Progenitor cell of endocrine pancreas (in vitro differentiated cells): Measurements from ENCODE around the gene AKAP9. TPM values are rescaled to one million over a fixed set of nuclear protein-coding genes. Genes with fewer than 3 reads are reported as not detected.
A peak's percentile ranks its signal among the peaks of the same experiment; 100 is the strongest.
"Not testable (repeated sequence)": the region's sequence is repeated elsewhere in the genome, so short reads cannot be mapped to it uniquely, and the experiment has no call there.

Source experiments
- DNase-seq: peaks from one replicate; pipeline ENCODE4 v3.0.0; 2021; ENCODE audit warnings: low spot score; ENCODE audit not compliant: unreplicated experiment
- H3K27ac Mint-ChIP-seq: 2 replicates; pipeline ENCODE4 v1.8.0; 2021; ENCODE audit warnings: mild to moderate bottlenecking, moderate library complexity, mixed read lengths
- H3K27me3 Mint-ChIP-seq: 2 replicates; pipeline ENCODE4 v1.8.0; 2021; ENCODE audit warnings: mixed read lengths
- H3K36me3 Mint-ChIP-seq: 2 replicates; pipeline ENCODE4 v1.8.0; 2022; ENCODE audit warnings: mixed read lengths; ENCODE audit not compliant: insufficient read depth
- H3K4me1 Mint-ChIP-seq: 2 replicates; pipeline ENCODE4 v1.8.0; 2021; ENCODE audit warnings: low read depth, mixed read lengths
- H3K4me3 Mint-ChIP-seq: 2 replicates; pipeline ENCODE4 v1.8.0; 2021; ENCODE audit warnings: low read depth, mild to moderate bottlenecking, moderate library complexity, mixed read lengths
- H3K9me3 Mint-ChIP-seq: 2 replicates; pipeline ENCODE4 v1.8.0; 2021; ENCODE audit warnings: low read depth, mixed read lengths
- CTCF ChIP-seq: fragments of 200-600 bp; sonication (generic); IDR thresholded peaks from one replicate; pipeline ENCODE4 v1.5.0; 2021; ENCODE audit warnings: antibody characterized with exemption, mild to moderate bottlenecking; ENCODE audit not compliant: unreplicated experiment
- total RNA-seq: library from RNA; stranded (reverse); gene quantifications from 2 replicates; pipeline ENCODE4 v1.2.1, GENCODE V29; 2021

The AKAP9 gene
- total RNA-seq, 1 donor from 2014 or later, result 105 TPM

DNA sequence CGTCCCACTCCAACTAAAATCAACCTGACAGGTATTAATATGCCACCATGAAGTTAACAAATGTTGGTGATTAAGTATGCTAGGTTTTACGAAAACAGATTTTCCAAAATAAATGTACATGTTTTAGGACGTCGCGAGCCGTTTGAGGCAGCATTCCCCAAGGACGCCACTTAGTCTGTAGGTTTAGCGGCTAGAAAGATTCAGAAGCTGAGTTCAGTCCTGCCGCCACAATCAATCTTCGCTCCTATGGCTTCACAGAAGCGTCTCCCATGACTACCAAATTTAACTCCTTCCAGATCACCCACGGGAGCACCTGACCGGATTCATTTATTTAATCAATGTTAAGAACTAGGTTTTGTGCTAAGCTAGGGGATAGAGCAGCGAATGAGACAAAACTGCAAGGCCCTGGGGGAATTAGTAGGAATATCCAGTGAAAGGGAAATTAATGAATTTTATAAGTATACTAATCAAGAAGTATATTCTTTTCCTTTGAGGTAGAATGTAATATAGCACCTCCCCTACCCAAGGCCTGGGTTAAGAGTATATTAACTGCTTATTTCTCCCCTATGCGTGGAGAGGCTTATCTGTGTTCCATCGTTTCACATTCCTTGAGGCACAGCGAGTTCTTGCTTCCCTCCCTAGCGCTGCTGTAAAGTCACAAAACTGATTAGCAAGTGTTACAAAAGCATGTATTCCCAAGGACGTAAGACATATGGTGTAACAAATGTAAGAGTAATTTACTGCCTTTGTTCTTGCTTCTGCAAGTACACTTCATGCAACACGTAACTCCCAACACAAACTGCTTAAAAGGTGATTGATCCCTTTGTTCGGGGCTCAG is 194.6 kb downstream of the AKAP9 start:
- DNase-seq, result no peak
- no peaks in the 10 kb centered on the region for H3K27me3 Mint-ChIP-seq
- H3K4me3 Mint-ChIP-seq, result peak overlapping the region; percentile 92
- peak overlapping the region; percentile 100 for H3K27ac Mint-ChIP-seq
- H3K9me3 Mint-ChIP-seq, result no peaks in the 10 kb centered on the region
- peaks cover 5% of the 10 kb centered on the region for H3K36me3 Mint-ChIP-seq
- peaks cover 25% of the 10 kb centered on the region for H3K4me1 Mint-ChIP-seq
- no peak for TF ChIP-seq CTCF

- no peak overlapping the region for H3K4me3 Mint-ChIP-seq
- no peaks in the 10 kb centered on the region for H3K27me3 Mint-ChIP-seq
- peak overlapping the region; percentile 24 for H3K27ac Mint-ChIP-seq
- no peaks in the 10 kb centered on the region for H3K36me3 Mint-ChIP-seq
- no peak for DNase-seq
- H3K4me1 Mint-ChIP-seq, result peaks cover 16% of the 10 kb centered on the region
- peaks cover 4% of the 10 kb centered on the region for H3K9me3 Mint-ChIP-seq
- no peak for TF ChIP-seq CTCF
Measured at GRCh38 chr7:92137557-92137956, 196.9 kb downstream of the AKAP9 start.

DNA sequence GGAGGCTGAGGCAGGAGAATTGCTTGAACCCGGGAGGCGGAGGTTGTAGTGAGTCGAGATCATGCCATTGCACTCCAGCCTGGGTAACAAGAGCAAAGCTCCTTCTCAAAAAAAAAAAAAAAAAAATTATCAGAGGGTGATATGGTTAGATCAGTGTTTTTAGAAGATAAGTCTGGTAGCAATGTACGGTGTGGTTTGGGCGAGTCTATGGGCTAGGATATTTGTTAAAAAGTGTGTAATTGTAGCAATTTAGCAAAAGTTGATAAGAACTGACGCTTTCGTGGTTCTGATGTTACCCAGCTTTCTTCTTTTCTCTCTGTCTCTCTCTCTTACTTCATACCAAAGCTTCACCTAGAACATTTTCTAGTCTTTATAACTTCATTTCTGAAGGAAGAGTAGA is 200.5 kb downstream of the AKAP9 start:
- no peak for TF ChIP-seq CTCF
- no peaks in the 10 kb centered on the region for H3K4me1 Mint-ChIP-seq
- peaks cover 7% of the 10 kb centered on the region for H3K9me3 Mint-ChIP-seq
- no peak for DNase-seq
- no peaks in the 10 kb centered on the region for H3K27me3 Mint-ChIP-seq
- H3K4me3 Mint-ChIP-seq, result no peak overlapping the region
- no peaks in the 10 kb centered on the region for H3K36me3 Mint-ChIP-seq
- H3K27ac Mint-ChIP-seq, result no peak overlapping the region

DNA sequence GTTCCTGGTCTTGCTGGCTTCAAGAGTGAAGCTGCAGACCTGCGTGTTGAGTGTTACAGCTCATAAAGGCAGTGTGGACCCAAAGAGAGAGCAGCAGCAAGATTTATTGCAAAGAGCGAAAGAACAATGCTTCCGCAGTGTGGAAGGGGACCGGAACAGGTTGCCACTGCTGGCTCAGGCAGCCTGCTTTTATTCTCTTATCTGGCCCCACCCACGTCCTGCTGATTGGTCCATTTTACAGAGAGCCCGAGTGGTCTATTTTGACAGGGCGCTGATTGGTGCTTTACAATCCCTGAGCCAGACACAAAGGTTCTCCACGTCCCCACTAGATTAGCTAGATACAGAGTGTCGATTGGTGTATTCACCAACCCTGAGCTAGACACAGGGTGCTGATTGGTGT is 202.1 kb downstream of the AKAP9 start:
- not testable (repeated sequence) for H3K27ac Mint-ChIP-seq, H3K4me3 Mint-ChIP-seq, H3K36me3 Mint-ChIP-seq, DNase-seq, H3K9me3 Mint-ChIP-seq, H3K27me3 Mint-ChIP-seq, H3K4me1 Mint-ChIP-seq

GRCh38 chr7:92143192-92143880 is 202.7 kb downstream of the AKAP9 start:
- not testable (repeated sequence) for H3K4me3 Mint-ChIP-seq, H3K27ac Mint-ChIP-seq, H3K27me3 Mint-ChIP-seq, DNase-seq, H3K4me1 Mint-ChIP-seq, H3K9me3 Mint-ChIP-seq, H3K36me3 Mint-ChIP-seq

DNA sequence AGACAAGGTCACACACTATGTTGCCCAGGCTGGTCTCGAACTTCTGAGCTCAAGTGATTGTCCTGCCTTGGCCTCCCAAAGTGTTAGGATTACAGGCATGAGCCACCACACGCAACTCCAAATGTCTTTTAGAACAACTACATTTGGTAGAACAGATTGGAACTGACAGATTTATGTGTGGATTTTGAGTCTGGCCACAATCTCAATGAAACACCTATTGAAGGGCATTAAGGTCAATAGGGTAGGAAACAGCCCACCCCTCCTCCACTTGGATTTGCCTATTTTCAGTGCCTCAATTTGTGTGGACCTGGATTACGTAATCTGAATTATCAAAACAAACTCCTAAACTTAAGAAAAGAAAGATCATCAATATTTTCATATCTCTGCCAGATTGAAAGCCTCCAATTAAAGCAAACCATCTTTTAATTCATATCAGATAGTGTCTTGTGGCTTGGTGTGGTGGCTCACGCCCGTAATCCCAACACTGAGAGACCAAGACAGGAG is 209.1 kb downstream of the AKAP9 start:
- no peak overlapping the region for H3K4me3 Mint-ChIP-seq
- no peaks in the 10 kb centered on the region for H3K36me3 Mint-ChIP-seq
- no peaks in the 10 kb centered on the region for H3K4me1 Mint-ChIP-seq
- H3K27ac Mint-ChIP-seq, result no peak overlapping the region
- no peaks in the 10 kb centered on the region for H3K27me3 Mint-ChIP-seq
- H3K9me3 Mint-ChIP-seq, result no peaks in the 10 kb centered on the region
- DNase-seq, result no peak
- TF ChIP-seq CTCF, result no peak
